Heart right ventricle (tissue), 16 donors: ENCODE data around the gene CDR2L. TPM values are rescaled to one million over a fixed set of nuclear protein-coding genes. Genes with fewer than 3 reads are reported as not detected.

Experiments used
- ATAC-seq, 8 donors: fragments of 200-7000 bp; cut with Tn5 transposase; one replicate each; pipeline ENCODE4 v1.9.1; 2020; ENCODE audit warnings: mild to moderate bottlenecking in 8 of 8, moderate library complexity in 8 of 8, moderate number of reproducible peaks in 1 of 8
- DNase-seq, 2 donors: peaks; one replicate each; pipeline ENCODE4 v3.0.0-alpha.2; 2020
- H3K27ac ChIP-seq, 10 donors: fragments of 200-600 bp; sonication (generic) in 2 of 10; one replicate each; pipeline versions ENCODE4 v1.5.0 to v1.8.0; 2020 to 2022; ENCODE audit warnings: mild to moderate bottlenecking in 3 of 10
- H3K27me3 ChIP-seq, 7 donors: fragments of 200-600 bp; one replicate each; pipeline ENCODE4 v1.8.0; 2021 to 2022; ENCODE audit warnings: mild to moderate bottlenecking in 2 of 7
- H3K36me3 ChIP-seq, 9 donors: fragments of 200-600 bp; sonication (generic) in 1 of 9; one replicate each; pipeline versions ENCODE4 v1.5.0 to v1.8.0; 2020 to 2022; ENCODE audit warnings: mild to moderate bottlenecking in 2 of 9
- H3K4me1 ChIP-seq, 9 donors: fragments of 200-600 bp; sonication (generic) in 1 of 9; one replicate each; pipeline versions ENCODE4 v1.5.0 to v1.8.0; 2020 to 2022; ENCODE audit warnings: mild to moderate bottlenecking in 4 of 9
- H3K4me3 ChIP-seq, 10 donors: fragments of 200-600 bp; sonication (generic) in 2 of 10; one replicate each; pipeline versions ENCODE4 v1.5.0 to v1.8.0; 2020 to 2022; ENCODE audit warnings: mild to moderate bottlenecking in 7 of 10, moderate library complexity in 2 of 10
- H3K9me3 ChIP-seq, 11 donors: fragments of 200-600 bp in 10 of 11; sonication (generic) in 2 of 11; one replicate each; pipeline versions ENCODE4 v1.5.0 to v1.8.0; 2013 to 2022; ENCODE audit warnings: mild to moderate bottlenecking in 2 of 11, control low read depth in 1 of 11, moderate library complexity in 1 of 11
- CTCF ChIP-seq, 9 donors: fragments of 200-600 bp; sonication (generic) in 2 of 9; IDR thresholded peaks; one replicate each; pipeline versions ENCODE4 v1.5.0 to v1.8.0; 2021 to 2022; ENCODE audit warnings: antibody characterized with exemption in 9 of 9, mild to moderate bottlenecking in 5 of 9, moderate library complexity in 1 of 9
- WGBS, 2 donors: extraction: QIAGEN DNeasy Blood & Tissue Kit; methylation state at CpG; one replicate each; pipeline ENCODE4 v1.1.7; 2013; ENCODE audit warnings: inconsistent platforms in 1 of 2; 5-methylcytosine and 5-hydroxymethylcytosine counted together
- intact Hi-C, 10 donors: fragments of 100-400 bp; cut with DNase I; formaldehyde crosslinking; loops; one replicate each; pipeline versions ENCODE4 v1.11.1 to v1.14.2; 2022
- polyA plus RNA-seq, 2 donors: library from polyadenylated mRNA; stranded (reverse); fragments of 200-250 nt; gene quantifications; one replicate each; pipeline ENCODE4 v1.2.3, GENCODE V29; 2013
- total RNA-seq, 10 donors: library from RNA; stranded (reverse); fragmentation: NEBNext Ultra II Directional in 3 of 10; extraction: Animal tissue kit (Norgen Biotek cat#: 25700) in 3 of 10; gene quantifications; one replicate each; pipeline versions ENCODE4 v1.2.1 to v1.2.4, GENCODE V29; 2021 to 2023
- donor health status: Arrhythmogenic right ventricular cardiomyopathy.
- donor health status: ischemic (EF 13 %, LVEDD 7.1; RV severe dilation, severe dysfunction).
- donor health status: healthy with polysubstance abuse.
- donor health status: DM: no; HTN: yes; CAD: no.
- donor health status: DM: no; HTN: no; CAD: no.
- donor health status: ischemic (EF 25% LVEDD 6.9; RV normal size, moderate dysfunction).
- donor health status: ischemic (EF 25% LVEDD 5.7; RV mildly dilated, moderate dysfunction).
- donor health status: healthy.
- donor health status: DM: yes; HTN: yes; CAD: no.
- donor health status: Ischemic cardiomyopathy.
- donor health status: ischemic (EF 35%, LVEDD 5.7; RV mildly dilated, moderate dysfunction).
- donor health status: nonischemic (EF 11% LVEDD 7.7; RV severe dilation, severe dysfunction).
- donor health status: DM: yes; HTN: yes; CAD: no.
- donor health status: PGD.
- donor health status: ischemic (EF 29% LVEDD 5.4; RV normal size, mild dysfunction).
- donor health status: nonischemic (EF 23%, LVEDD 6.1; RV moderate dilation, normal function).

Gene CDR2L
- total and polyA plus RNA-seq, 12 donors, result 8.5 to 25.3 (median 14.7) TPM

DNA sequence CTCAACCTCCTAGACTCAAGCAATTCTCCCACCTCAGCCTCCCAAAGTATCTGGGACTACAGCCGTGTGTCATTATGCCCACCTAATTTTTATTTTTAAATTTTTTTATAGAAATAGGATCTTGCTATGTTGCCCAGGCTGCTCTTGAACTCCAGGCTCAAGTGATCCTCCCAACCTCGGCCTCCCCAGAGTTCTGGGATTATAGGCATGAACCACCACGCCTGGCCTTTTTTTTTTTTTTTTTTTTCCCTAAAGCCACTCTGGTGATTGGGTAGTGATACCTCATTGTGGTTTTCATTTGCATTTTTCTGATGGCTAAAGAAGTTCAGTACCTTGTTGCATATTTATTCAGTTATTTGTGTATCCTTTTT lies 1.2 kb upstream of the CDR2L start:
- intact Hi-C loops, result loop anchor here in 5 of 10 donors (2.0 to 10.0 kb wide), 4 partner anchors 27 to 126 kb away; partner anchors contain the start of genes ATP5PD (in 3 of the 5), KCTD2 (in 3 of the 5) and MRPL58 (in 1 of the 5)
- 96 to 98% methylated on average over 3 of the region's 3 CpGs for WGBS, 2 donors
- ATAC-seq (no peak), DNase-seq (no peak)
- Histone ChIP-seq H3K9me3 (no peaks in the 10 kb centered on the region), H3K27me3 (peaks cover 0 to 29% (median 0%) of the 10 kb centered on the region in 7 donors), H3K27ac (no peak overlapping the region), H3K36me3 (no peaks in the 10 kb centered on the region), H3K4me1 (peaks cover 4 to 53% (median 42%) of the 10 kb centered on the region in 9 donors), H3K4me3 (no peak overlapping the region)
- no peak for TF ChIP-seq CTCF (IDR thresholded peaks at IDR 0.05)

GRCh38 chr17:74987909-74988711 lies 678 bp downstream of the CDR2L start:
- DNase-seq, result peak; percentile 85 to 95
- Histone ChIP-seq H3K27ac (peak overlapping the region; percentile 87 to 100 (median 98)), H3K4me1 (peaks cover 0 to 52% (median 29%) of the 10 kb centered on the region in 9 donors), H3K4me3 (peak overlapping the region; percentile 63 to 92 (median 80)), H3K36me3 (peaks cover 0 to 5% (median 0%) of the 10 kb centered on the region in 9 donors), H3K9me3 (no peaks in the 10 kb centered on the region), H3K27me3 (peaks cover 0 to 13% (median 0%) of the 10 kb centered on the region in 7 donors)
- peak; percentile 72 to 93 (median 88) for ATAC-seq
- intact Hi-C loops, result loop anchor here in 6 of 10 donors (1.0 to 10.0 kb wide), 7 partner anchors 23 to 124 kb away; partner anchors contain the start of genes ATP5PD (in 3 of the 6), KCTD2 (in 3 of the 6) and MRPL58 (in 1 of the 6)
- peak; percentile 16 to 66 (median 42) for TF ChIP-seq CTCF (IDR thresholded peaks at IDR 0.05)
- 1 to 2% methylated on average over 72 to 76 of the region's 76 CpGs for WGBS, 2 donors

GRCh38 chr17:74990581-74991105 lies 3.2 kb downstream of the CDR2L start:
- peaks cover 0 to 65% (median 30%) of the 10 kb centered on the region in 9 donors for H3K4me1 ChIP-seq
- H3K36me3 ChIP-seq, result peaks cover 0 to 29% (median 0%) of the 10 kb centered on the region in 9 donors
- no peaks in the 10 kb centered on the region for H3K9me3 ChIP-seq
- ATAC-seq (no peak), DNase-seq (no peak)
- peaks cover 0 to 13% (median 0%) of the 10 kb centered on the region in 7 donors for H3K27me3 ChIP-seq
- WGBS, 2 donors, result 87 to 91% methylated on average over 10 of the region's 10 CpGs
- no peak overlapping the region for H3K4me3 ChIP-seq
- peak overlapping the region in 5 of 10 donors; percentile 34 to 100 (median 47) for H3K27ac ChIP-seq
- intact Hi-C loops, result no loop called here
- no peak for TF ChIP-seq CTCF (IDR thresholded peaks at IDR 0.05)

- intact Hi-C loops, result no loop called here
- H3K27ac ChIP-seq, result peak overlapping the region in 9 of 10 donors; percentile 61 to 100 (median 67)
- no peak for TF ChIP-seq CTCF (IDR thresholded peaks at IDR 0.05)
- no peak for DNase-seq
- H3K4me3 ChIP-seq, result no peak overlapping the region
- ATAC-seq, result no peak
- H3K9me3 ChIP-seq, result no peaks in the 10 kb centered on the region
- WGBS, 2 donors, result 65 to 71% methylated on average over 2 of the region's 2 CpGs
- H3K36me3 ChIP-seq, result peaks cover 0 to 30% (median 0%) of the 10 kb centered on the region in 9 donors
- H3K27me3 ChIP-seq, result peaks cover 0 to 13% (median 0%) of the 10 kb centered on the region in 7 donors
- peaks cover 0 to 59% (median 26%) of the 10 kb centered on the region in 9 donors for H3K4me1 ChIP-seq
Measured at GRCh38 chr17:74992223-74992622, 4.8 kb downstream of the CDR2L start.
